ENCODE results near the gene CCDC88C.

The CCDC88C gene

GRCh38 chr14:91315844-91316267 is 101.8 kb downstream of the CCDC88C start:
- in situ Hi-C loops (cut with HindIII; ENCODE audit: low sequenced_read_pairs) = no loop called here

DNA sequence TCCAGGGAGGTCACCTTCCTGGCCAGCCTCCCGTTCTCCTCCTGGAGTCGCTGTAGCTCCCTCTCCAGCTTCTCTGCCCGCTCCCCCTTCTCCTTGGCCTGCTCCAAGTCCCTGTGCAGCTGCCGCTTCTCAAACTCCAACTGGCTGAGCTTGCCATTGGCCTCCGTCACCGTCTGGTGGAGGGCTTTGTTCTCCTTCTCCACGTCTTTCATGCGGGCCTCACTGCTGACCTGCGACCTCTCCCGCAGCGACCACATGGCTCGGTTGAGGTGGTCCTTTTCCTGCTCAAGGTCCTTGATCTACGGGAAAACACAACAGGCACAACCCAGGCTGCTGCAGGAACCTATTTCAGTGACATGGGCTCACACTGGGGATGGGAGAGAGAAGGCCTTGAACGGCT is 103.8 kb downstream of the CCDC88C start:
- in situ Hi-C loops (cut with HindIII; ENCODE audit: low sequenced_read_pairs) = no loop called here

DNA sequence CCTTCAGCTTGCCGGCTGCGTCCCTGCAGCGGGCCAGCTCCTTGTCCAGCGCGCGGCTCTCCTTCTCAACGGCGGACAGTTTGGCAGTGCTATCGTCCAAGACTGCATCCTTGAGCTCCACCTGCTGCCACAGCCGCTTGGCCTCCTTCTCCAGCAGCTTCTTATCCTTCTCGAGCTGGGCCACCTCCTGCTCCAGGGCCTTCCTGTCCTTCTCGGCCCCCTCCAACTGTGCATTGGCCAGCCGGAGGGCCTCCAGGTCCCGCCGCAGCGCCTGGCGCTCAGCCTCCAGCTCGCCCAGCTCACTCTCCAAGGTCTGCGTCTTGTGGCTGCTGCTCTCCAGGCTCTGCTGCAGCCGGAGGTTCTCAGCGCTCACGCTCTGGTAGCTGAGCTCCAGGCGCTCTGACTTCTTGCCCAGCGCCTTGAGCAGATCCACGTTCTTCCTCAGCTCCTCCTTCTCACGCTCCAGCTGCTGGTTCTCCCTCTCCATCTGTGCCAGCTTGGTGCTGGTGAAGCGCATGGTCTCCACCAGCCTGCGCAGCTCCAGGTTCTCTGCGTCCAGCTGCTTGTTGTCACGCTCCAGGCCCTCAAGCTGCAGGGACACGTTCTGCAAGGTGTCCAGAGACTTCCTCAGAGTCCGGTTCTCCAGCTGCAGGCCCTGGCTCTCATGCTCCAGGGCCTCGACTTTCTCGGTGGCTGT is 104.3 kb downstream of the CCDC88C start:
- in situ Hi-C loops (cut with HindIII; ENCODE audit: low sequenced_read_pairs) = no loop called here

DNA sequence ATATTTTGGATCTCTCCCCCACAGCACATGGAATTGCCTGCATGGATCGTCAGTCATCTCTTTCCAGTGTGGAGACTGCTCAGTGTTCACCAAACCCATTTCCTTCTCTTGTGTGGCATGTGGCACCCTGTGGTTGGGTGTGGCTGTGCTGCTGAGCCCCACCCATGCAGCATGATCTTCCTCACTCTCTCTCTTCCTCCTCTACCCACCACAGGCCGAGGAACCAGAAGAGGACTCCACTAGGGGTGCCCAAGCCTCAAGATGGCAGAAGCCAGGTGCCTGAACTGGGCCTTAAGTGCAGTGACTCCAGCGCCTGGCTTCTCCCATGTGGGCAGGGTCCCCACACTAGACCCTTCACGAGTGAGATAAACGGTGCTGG is 106.3 kb downstream of the CCDC88C start:
- in situ Hi-C loops (cut with HindIII; ENCODE audit: low sequenced_read_pairs) = no loop called here

- in situ Hi-C loops (cut with HindIII; ENCODE audit: low sequenced_read_pairs) = no loop called here
Measured at GRCh38 chr14:91310606-91311283, 106.9 kb downstream of the CCDC88C start.

GRCh38 chr14:91309756-91310280 is 107.8 kb downstream of the CCDC88C start:
- in situ Hi-C loops (cut with HindIII; ENCODE audit: low sequenced_read_pairs) = loop anchor here (5.0 kb wide), 2 partner anchors 37 to 87 kb away; no protein-coding TSS in a partner anchor

- in situ Hi-C loops (cut with HindIII; ENCODE audit: low sequenced_read_pairs) = loop anchor here (5.0 kb wide), 2 partner anchors 39 to 89 kb away; no protein-coding TSS in a partner anchor
Measured at GRCh38 chr14:91308337-91308736, 109.3 kb downstream of the CCDC88C start.

GRCh38 chr14:91307652-91308051 is 110.0 kb downstream of the CCDC88C start:
- in situ Hi-C loops (cut with HindIII; ENCODE audit: low sequenced_read_pairs) = loop anchor here (5.0 kb wide), 2 partner anchors 40 to 90 kb away; no protein-coding TSS in a partner anchor

GRCh38 chr14:91307046-91307445 is 110.6 kb downstream of the CCDC88C start:
- in situ Hi-C loops (cut with HindIII; ENCODE audit: low sequenced_read_pairs) = loop anchor here (5.0 kb wide), 2 partner anchors 40 to 90 kb away; no protein-coding TSS in a partner anchor

DNA sequence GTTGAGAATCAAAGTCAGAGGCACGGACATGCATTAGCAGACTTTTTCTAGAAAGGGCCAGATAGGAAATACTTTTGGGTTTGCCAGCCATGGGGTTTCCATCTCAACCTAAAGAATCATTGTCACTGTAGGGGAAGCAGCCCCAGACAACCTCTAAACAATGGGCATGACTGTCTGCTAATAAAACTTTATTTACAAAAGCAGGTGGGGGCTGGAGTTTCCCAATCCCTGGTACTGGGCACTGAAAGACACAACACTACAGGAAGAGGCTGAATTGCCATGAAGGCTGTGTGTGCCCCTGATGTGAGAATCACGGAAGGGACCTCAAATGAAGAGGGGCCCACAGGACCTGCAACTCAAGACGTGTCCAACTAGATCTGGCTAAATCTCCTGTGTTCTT is 111.1 kb downstream of the CCDC88C start:
- in situ Hi-C loops (cut with HindIII; ENCODE audit: low sequenced_read_pairs) = loop anchor here (5.0 kb wide), 2 partner anchors 41 to 91 kb away; no protein-coding TSS in a partner anchor

DNA sequence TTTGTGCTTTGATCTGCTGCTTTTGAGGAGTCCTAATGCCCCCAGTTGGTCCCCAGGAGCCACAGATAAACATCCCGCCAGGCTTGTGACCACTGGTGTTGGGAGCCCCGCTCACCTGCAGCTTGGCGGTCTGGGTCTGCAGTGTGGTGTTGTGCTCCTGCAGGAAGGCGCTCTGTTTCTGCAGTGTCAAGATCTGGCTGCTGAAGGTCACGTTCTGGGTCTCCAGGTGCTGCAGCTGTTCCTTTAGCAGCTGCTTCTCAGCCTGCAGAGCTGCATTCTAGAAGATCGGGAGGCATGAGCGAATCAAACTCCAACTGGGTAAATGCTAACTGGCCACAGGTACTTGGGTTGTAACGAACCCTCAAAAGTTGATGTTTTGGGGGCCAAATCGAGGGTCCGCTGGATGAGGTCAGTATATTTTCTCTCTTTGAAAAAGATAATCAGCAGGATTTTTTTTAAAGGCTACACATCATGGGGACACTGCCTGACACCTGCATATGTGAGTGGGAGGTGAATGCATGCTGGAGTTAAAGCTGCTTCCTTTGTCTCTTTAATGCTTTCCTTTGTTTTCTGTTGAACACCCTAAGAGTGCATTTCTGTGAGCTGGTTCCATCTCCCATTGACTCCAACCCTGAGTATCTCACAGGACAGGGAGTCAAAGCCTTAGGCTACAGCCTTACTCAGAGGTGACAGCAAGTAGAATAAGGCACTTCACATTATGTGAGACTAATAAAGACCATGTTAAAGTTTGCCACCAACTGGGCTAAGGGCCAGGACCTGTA is 111.8 kb downstream of the CCDC88C start:
- in situ Hi-C loops (cut with HindIII; ENCODE audit: low sequenced_read_pairs) = loop anchor here (5.0 kb wide), 2 partner anchors 41 to 91 kb away; no protein-coding TSS in a partner anchor

DNA sequence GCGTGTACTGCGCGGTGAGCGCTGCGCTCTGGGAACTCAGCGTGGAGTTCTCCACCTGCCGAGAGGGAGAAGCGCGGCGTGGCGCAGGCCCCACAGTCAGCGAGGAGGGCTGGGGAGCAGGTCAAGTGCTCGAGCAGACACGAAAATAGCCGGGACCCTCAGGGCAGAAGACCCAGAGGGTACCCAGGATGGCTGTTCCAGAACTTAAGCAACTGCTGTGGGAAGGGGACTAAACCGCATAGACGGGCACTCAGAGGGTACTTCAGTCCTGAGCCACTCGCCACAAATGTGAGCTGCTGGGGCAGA is 113.7 kb downstream of the CCDC88C start:
- in situ Hi-C loops (cut with HindIII; ENCODE audit: low sequenced_read_pairs) = no loop called here

DNA sequence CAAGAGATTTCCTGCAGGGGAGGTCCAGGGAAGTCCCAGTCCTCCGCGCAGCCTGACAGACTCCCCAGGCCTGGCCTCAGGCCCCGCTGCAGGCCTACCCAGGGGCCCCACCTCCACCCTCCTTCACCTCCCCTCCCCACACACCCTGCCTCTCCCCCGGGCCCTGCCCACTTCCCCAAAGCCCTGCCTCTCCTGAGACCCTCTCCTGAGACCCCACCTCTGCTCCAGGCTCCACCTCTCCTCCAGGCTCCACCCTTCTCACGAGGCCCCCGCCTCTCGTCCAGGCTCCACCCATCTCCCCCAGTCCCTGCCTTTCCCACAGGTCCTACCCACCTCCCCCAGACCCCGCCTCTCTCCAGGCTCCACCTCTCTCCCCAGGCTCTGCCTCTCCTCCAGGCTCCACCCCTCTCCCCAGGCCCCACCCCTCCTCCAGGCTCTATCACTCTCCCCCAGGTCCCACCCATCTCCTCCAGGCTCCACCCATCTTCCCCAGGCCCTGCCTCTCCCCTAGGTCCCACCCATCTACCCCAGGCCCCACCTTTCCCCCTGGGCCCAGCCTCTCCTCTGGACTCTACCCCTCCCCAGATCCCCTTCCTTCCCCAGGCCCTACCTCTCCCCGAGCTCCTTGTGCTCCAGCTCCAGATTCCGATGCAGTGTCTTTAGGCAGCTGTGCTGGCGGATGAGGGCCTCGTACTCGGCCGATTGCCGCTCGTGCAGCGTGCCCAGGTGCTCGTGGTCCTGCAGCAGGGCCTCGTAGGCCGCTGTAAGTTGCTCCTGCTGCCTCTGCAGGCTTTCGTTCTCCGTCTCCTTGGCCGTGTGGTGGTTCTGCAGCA is 114.3 kb downstream of the CCDC88C start:
- in situ Hi-C loops (cut with HindIII; ENCODE audit: low sequenced_read_pairs) = no loop called here

- in situ Hi-C loops (cut with HindIII; ENCODE audit: low sequenced_read_pairs) = no loop called here
Measured at GRCh38 chr14:91302391-91302790, 115.2 kb downstream of the CCDC88C start.

DNA sequence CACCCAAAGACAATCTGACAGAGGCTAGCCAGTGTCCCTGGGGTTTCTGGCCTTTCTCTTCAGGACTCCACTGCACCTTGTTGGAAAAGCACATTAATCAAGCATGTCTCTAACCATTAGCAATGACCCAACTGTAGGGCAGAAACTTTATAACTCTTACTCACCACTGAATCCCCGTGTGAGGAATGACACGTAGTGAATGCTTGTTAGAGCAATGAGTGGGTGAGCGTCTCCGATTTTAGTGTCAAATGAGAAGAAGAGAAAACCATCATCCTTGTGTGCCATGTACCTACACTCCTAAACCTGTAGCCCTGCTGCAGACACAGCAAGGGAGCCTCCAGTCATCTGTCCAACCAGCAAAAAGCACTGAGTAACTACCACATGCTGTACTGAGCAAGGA is 116.7 kb downstream of the CCDC88C start:
- in situ Hi-C loops (cut with HindIII; ENCODE audit: low sequenced_read_pairs) = no loop called here

DNA sequence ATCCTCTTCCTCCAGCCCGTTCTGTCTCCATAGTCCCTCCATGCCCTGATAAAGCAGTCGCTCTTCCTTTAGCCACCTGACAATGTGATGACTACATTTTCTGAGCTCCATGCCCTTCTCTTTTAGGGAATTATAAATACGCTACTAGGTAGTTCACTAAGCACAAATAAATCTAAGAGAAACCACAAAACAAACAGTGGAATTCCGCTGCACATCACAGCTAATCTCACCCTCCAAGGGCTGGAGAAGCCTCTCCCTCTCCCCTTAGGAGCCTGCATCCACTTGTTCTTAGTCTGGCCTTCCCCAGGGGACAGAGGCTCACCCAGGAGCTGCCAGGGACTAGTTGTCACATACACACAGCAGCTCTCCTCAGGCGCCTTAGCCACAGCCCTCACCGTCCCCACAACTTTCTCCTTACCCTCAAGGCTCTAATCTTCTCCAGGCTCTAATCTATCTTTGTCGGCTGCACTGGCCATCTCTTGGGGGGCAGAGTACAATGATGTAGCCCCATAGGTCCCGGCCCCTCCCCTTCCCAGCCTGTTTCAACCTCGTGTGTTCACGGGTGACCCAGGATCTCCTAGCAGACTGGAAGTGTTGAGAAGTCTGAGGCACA is 117.2 kb downstream of the CCDC88C start:
- in situ Hi-C loops (cut with HindIII; ENCODE audit: low sequenced_read_pairs) = no loop called here

DNA sequence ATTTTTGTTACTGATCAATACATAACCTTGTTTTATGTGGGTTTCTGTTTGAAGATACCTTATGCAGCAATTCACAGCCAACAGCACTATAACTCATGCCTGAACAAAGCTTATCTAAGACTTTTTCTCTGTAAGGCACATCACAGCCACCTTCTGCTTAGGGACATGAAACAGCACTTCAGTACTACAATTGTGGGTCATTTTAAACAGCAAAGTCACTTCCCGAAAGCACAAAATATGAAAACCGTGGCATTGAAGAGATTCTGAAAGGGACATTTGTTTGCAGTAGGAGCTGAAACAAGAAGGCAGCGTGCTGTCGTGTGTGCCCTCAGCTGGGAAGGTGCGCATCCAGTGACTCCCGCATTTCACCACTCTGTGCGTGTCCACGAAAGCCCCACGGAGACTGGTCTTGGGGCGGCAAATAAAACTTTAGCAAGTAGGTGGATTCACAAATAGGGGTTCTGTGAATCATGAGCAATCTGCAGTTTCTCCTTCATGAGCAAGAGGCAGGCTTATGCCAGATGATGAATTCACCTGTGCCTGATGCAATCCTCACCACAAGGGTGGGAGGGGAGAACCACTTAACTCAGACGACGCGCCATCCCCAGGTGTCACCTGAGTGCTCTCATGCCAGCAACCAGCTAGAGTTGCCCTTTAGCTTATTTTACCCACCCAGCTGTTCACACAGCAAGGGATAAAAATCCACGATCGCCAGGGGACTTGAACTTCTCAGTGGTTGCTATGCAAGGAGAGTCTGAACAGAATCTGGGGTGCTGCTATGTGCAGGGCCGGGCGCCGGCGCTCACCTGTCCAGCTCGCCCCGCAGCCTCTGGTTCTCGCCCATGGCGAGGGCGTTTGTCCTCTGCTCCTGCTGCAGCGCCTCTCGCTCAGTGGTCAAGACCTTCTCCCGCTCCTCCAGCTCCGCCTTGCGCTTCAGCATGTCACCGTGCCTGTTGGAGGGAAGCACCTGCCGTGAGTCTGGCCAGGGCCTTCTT is 118.2 kb downstream of the CCDC88C start:
- in situ Hi-C loops (cut with HindIII; ENCODE audit: low sequenced_read_pairs) = loop anchor here (25.0 kb wide), 2 partner anchors 237 to 562 kb away; partner anchors contain the start of gene RPS6KA5

DNA sequence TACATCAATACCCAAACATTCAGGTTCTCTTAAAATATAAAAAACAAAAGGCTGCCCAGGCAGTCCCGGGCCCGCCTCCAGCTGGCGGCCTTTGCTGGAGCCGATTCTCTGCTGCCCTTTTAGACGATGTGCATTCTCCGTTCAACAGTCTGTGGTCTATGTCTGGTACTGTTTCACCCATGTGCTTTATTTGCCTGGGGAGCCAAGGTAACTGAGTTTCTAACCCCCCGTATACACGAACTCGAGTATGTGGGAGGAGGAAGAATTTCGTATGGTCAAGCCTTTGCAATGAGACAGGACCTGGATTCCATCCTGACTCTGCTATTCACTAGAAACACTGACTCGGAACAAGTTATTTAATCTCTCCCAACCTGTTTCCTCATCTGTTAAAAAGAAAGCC is 119.0 kb downstream of the CCDC88C start:
- in situ Hi-C loops (cut with HindIII; ENCODE audit: low sequenced_read_pairs) = loop anchor here (25.0 kb wide), 2 partner anchors 236 to 561 kb away; partner anchors contain the start of gene RPS6KA5

All from endothelial cell of hepatic sinusoid (primary cell).